Ectodermal cell (in vitro differentiated cells): Measurements from ENCODE around the gene FBL.
"Not testable (repeated sequence)": the region's sequence is repeated elsewhere in the genome, so short reads cannot be mapped to it uniquely, and the experiment has no call there.

Experiments used
- H3K27ac ChIP-seq: 2 replicates; pipeline ENCODE4 v1.7.0; 2013; ENCODE audit warnings: mild to moderate bottlenecking, low read depth, low read length; ENCODE audit not compliant: insufficient read depth, poor library complexity, severe bottlenecking
- H3K27me3 ChIP-seq: 2 replicates; pipeline ENCODE4 v1.7.0; 2013; ENCODE audit warnings: mild to moderate bottlenecking, low read length; ENCODE audit not compliant: insufficient read depth, control insufficient read depth, poor library complexity, severe bottlenecking
- H3K36me3 ChIP-seq: one replicate; pipeline ENCODE4 v1.7.0; 2013; ENCODE audit warnings: low read length; ENCODE audit not compliant: control insufficient read depth, insufficient read depth
- H3K4me1 ChIP-seq: one replicate; pipeline ENCODE4 v1.7.0; 2013; ENCODE audit warnings: low read length; ENCODE audit not compliant: control insufficient read depth, insufficient read depth
- H3K4me3 ChIP-seq: 2 replicates; pipeline ENCODE4 v1.7.0; 2013; ENCODE audit warnings: low read depth, low read length, control low read depth; ENCODE audit not compliant: insufficient read depth
- H3K9me3 ChIP-seq: 2 replicates; pipeline ENCODE4 v1.7.0; 2013; ENCODE audit warnings: mild to moderate bottlenecking, low read length, moderate library complexity; ENCODE audit not compliant: control insufficient read depth
- WGBS, 2 experiments: methylation state at CpG; one replicate each; pipeline ENCODE4 v1.1.7; 2013; ENCODE audit warnings: missing lambda C conversion rate in 2 of 2; 5-methylcytosine and 5-hydroxymethylcytosine counted together

The FBL gene

GRCh38 chr19:39887456-39887951 is 41.3 kb upstream of the FBL start:
- H3K27ac ChIP-seq, H3K27me3 ChIP-seq, H3K4me1 ChIP-seq, H3K4me3 ChIP-seq, H3K9me3 ChIP-seq, H3K36me3 ChIP-seq: not testable (repeated sequence)
- WGBS, 2 experiments: no CpG with 5 or more reads among the region's 3 CpGs

- not testable (repeated sequence) for H3K9me3 ChIP-seq, H3K4me3 ChIP-seq, H3K4me1 ChIP-seq, H3K27ac ChIP-seq, H3K36me3 ChIP-seq, H3K27me3 ChIP-seq
- WGBS, 2 experiments: 85 to 87% methylated on average over 16 to 20 of the region's 30 CpGs
Measured at GRCh38 chr19:39885821-39886554, 39.8 kb upstream of the FBL start.

DNA sequence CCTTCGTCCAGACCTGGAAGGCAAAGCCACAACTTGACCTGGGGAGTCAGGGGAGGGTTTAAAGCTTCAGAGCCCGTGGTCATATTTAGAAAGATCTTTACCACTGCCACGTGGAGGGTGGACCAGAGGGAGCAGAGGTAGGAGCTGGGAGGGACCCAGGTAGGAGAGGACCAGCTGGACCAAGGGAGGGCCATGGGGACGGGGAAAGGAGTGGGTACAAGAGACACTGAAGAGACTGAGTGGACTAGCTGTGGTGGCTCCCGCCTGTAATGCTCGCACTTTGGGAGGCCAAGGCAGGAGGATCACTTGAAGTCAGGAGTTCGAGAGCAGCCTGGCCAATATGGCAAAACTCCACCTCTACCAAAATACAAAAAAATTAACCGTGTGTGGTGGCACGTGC is 38.5 kb upstream of the FBL start:
- not testable (repeated sequence) for H3K36me3 ChIP-seq, H3K27me3 ChIP-seq, H3K4me1 ChIP-seq, H3K27ac ChIP-seq, H3K9me3 ChIP-seq, H3K4me3 ChIP-seq
- 81 to 92% methylated on average over 1 of the region's 9 CpGs for WGBS, 2 experiments

GRCh38 chr19:39882645-39883044 is 36.5 kb upstream of the FBL start:
- WGBS, 2 experiments: 86% methylated on average over 4 of the region's 10 CpGs
- not testable (repeated sequence) for H3K27me3 ChIP-seq, H3K9me3 ChIP-seq, H3K36me3 ChIP-seq, H3K4me1 ChIP-seq, H3K27ac ChIP-seq, H3K4me3 ChIP-seq

GRCh38 chr19:39881495-39882110 is 35.4 kb upstream of the FBL start:
- 14 to 19% methylated on average over 13 of the region's 15 CpGs for WGBS, 2 experiments
- H3K27me3 ChIP-seq, H3K9me3 ChIP-seq, H3K4me3 ChIP-seq, H3K36me3 ChIP-seq, H3K27ac ChIP-seq, H3K4me1 ChIP-seq: not testable (repeated sequence)

DNA sequence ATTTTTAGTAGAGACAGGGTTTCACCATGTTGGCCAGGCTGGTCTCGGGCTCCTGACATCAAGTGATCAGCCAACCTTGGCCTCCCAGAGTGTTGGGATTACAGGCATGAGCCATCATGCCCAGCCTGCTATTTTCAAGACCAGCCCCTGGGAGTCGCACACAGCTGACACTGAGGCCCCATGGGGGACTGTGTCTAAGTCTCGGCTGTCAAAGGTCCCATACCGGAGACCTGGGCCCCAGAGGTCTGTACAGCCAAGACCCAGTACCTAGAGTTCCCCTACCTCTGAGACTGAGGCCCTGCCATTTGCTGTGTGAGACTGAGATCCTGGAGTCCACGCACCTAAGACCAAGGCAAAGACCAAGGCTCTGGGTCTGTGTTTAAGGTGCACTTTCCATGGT is 34.1 kb upstream of the FBL start:
- H3K9me3 ChIP-seq, H3K27me3 ChIP-seq, H3K27ac ChIP-seq, H3K4me1 ChIP-seq, H3K36me3 ChIP-seq, H3K4me3 ChIP-seq: not testable (repeated sequence)
- WGBS, 2 experiments: 95 to 96% methylated on average over 4 of the region's 5 CpGs

GRCh38 chr19:39879796-39880195 is 33.6 kb upstream of the FBL start:
- 87 to 100% methylated on average over 1 to 4 of the region's 8 CpGs for WGBS, 2 experiments
- not testable (repeated sequence) for H3K27me3 ChIP-seq, H3K4me3 ChIP-seq

DNA sequence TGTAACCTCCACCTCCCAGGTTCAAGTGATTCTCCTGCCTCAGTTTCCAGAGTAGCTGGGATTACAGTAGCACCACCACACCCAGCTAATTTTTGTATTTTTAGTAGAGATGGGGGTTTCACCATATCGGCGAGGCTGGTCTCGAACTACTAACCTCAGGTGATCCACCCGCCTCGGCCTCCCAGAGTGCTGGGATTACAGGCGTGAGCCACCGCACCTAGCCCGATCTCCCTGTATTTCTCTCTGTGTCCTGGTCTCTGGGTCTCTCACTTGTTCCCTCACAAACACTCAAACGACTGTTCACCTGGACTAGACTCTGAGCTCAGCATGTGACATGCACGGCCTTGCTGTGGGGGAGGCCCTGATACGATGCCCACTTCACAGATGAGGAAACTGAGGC is 32.7 kb upstream of the FBL start:
- H3K27me3 ChIP-seq, H3K27ac ChIP-seq, H3K4me3 ChIP-seq, H3K4me1 ChIP-seq, H3K9me3 ChIP-seq, H3K36me3 ChIP-seq: not testable (repeated sequence)
- 81 to 86% methylated on average over 9 of the region's 11 CpGs for WGBS, 2 experiments

More at GRCh38 chr19:39879796-39880195, 33.6 kb upstream of the FBL start:
- not testable (repeated sequence) for H3K36me3 ChIP-seq, H3K9me3 ChIP-seq, H3K27ac ChIP-seq, H3K4me1 ChIP-seq

DNA sequence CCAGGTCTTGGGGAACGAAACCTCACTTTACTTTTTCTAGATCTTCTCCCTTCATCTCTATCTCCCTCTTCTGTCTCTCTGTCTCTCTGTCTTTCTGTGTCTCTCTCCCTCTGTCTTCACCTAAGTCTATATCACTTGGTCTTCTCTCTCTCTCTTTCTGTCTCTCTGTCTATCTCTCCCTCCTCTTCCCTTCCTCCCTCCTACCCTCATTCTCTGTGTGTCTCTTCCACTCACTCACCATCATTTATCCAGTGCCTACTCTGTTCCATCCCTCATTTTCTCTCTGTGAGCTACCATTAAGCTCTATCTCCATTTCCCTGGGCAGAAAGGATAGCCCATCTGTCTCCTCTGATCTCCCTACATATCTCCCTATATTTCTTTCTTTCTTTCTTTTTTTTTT is 32.2 kb upstream of the FBL start:
- Histone ChIP-seq H3K4me3 (no peak overlapping the region), H3K4me1 (no peaks in the 10 kb centered on the region), H3K27ac (no peak overlapping the region), H3K27me3 (no peaks in the 10 kb centered on the region), H3K9me3 (no peaks in the 10 kb centered on the region), H3K36me3 (no peaks in the 10 kb centered on the region)
- 92 to 96% methylated on average over 1 of the region's 1 CpG for WGBS, 2 experiments

GRCh38 chr19:39877982-39878381 is 31.8 kb upstream of the FBL start:
- not testable (repeated sequence) for H3K27ac ChIP-seq, H3K27me3 ChIP-seq, H3K4me3 ChIP-seq, H3K4me1 ChIP-seq, H3K9me3 ChIP-seq, H3K36me3 ChIP-seq
- WGBS, 2 experiments: 94% methylated on average over 13 of the region's 17 CpGs
